GM19438 (cell line): ENCODE data around the gene CDK14.
"Not testable (repeated sequence)": the region's sequence is repeated elsewhere in the genome, so short reads cannot be mapped to it uniquely, and the experiment has no call there.

Source experiments
- ATAC-seq: cut with Tn5 transposase; IDR thresholded peaks from one replicate; pipeline ENCODE4 v1.9.1; 2021; ENCODE audit warnings: low read depth; ENCODE audit not compliant: unreplicated experiment

CDK14 gene

DNA sequence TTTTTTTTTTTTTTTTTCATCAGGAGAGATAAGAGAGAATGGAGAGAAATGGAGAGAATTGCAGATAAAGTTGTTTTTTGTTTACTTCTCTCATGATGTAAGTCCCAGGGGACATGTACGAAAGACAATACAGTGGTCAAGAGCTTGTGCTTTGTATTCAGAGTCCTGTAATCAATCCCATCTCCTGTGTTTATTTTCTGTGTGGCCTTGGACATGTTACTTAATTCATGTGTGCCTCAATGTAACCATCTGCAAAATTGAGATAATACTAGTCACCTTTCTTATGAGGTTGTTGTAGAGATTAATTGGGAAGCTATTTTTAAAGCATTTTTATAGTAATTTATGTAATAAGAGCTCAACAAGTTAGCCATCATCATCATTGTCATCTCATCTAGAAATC is 117.5 kb downstream of the CDK14 start:
- no peak for ATAC-seq

- ATAC-seq = no peak
Measured at GRCh38 chr7:90715067-90715466, 118.9 kb downstream of the CDK14 start.

- ATAC-seq = no peak
Measured at GRCh38 chr7:90717296-90718060, 121.4 kb downstream of the CDK14 start.

DNA sequence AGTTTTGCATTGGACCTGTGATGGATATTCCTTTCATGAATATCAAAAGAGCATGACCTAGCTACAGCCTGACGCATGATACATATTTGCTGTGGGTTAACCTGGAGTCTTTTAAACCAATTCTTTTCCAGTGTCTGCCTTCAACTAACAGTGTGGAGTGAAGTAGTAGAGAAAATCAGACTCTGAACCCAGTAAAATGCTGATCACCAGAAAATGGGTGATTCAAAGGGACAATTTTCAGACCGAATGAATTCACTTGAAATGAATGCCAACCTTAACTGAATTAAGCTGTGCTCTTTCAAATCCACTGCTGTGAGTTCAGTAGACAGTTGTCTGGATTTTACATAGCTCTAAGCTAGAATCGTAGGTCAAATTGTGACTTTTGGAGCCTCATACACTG is 123.0 kb downstream of the CDK14 start:
- ATAC-seq = no peak

- no peak for ATAC-seq
Measured at GRCh38 chr7:90720984-90721760, 125.1 kb downstream of the CDK14 start.

- no peak for ATAC-seq
Measured at GRCh38 chr7:90721869-90722431, 125.8 kb downstream of the CDK14 start.

DNA sequence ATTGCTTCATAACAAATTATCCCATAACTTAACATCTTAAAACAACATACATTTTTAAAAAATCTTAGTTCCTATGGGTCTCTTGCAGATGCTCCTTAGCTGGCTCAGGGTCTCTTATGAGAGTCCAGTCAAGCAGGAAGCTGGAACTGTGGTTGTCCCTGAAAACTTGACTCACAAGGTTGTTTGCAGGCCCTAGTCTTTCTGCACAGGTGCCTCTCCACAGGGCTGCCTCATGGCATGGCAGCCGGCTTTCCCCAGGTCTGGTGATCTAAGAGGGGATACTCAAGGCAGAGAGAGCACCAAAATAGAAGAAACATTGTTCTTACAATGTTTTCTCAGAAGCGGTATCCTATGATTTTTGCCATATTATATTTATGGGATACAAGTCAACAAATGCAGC is 127.1 kb downstream of the CDK14 start:
- no peak for ATAC-seq

GRCh38 chr7:90723866-90724265 is 127.7 kb downstream of the CDK14 start:
- ATAC-seq = no peak

GRCh38 chr7:90726120-90726519 is 130.0 kb downstream of the CDK14 start:
- ATAC-seq = no peak

DNA sequence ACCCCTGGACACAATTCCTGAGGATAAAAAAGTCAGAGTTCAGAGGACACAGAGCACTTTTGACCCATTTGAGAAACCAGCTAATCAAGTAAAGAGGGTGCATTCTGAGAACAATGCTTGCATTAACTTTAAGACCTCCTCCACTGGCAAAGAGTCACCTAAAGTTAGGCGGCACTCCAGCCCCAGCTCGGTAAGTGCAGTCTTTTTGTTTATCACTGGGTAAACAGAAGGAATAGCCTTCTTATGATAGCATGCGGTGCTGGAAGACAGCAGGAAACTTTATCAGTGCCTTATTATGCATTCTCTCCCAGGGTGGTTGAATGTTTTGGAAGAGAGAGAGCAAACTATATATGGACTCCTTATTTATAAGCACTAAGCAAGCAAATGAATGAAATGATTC is 130.5 kb downstream of the CDK14 start:
- ATAC-seq = no peak

GRCh38 chr7:90727412-90727811 is 131.3 kb downstream of the CDK14 start:
- ATAC-seq = no peak

DNA sequence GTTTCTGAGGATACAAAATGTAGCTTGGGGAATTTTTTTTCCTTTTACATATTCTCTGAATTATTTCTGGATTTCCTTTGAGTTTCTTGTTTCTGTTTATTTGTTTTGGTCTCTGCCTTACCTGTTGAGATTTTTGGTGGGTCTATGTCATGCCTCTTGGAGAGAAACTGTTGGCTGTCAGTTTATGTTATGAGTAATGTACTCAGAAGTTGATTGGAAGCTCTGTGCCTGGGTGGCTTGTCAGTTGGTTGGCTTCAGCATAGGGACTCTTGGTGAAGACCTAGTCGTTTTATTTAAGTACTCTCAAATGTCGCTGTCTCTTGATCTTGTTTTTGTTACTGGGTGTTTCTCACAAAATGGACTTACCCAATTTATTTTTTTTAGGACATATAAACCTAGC is 132.4 kb downstream of the CDK14 start:
- ATAC-seq = peak; percentile 61

DNA sequence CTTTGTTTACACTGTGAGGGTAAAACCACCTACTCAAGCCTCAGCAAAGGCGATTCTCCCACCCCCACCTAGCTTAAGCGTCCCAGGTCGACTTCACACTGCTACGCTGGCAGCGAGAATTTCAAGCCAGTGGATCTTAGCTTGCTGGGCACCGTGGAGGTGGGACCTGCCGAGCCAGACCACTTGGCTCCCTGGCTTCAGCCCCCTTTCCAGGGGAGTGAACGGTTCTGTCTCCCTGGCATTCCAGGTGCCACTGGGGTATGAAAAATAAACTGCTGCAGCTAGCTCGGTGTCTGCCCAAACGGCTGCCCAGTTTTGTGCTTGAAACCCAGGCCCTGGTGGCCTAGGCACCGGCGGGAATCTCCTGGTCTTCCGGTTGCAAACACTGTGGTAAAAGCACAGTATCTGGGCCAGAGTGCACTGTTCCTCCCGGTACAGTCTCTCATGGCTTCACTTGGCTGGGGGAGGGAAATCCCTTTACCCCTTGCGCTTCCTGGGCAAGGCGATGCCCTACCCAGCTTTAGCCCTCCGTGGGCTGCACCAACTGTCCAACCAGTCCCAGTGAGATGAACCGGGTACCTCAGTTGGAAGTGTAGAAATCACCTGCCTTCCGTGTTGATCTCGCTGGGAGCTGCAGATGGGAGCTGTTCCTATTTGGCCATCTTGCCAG is 139.6 kb downstream of the CDK14 start:
- not testable (repeated sequence) for ATAC-seq

- ATAC-seq = no peak
Measured at GRCh38 chr7:90736316-90736715, 140.2 kb downstream of the CDK14 start.

DNA sequence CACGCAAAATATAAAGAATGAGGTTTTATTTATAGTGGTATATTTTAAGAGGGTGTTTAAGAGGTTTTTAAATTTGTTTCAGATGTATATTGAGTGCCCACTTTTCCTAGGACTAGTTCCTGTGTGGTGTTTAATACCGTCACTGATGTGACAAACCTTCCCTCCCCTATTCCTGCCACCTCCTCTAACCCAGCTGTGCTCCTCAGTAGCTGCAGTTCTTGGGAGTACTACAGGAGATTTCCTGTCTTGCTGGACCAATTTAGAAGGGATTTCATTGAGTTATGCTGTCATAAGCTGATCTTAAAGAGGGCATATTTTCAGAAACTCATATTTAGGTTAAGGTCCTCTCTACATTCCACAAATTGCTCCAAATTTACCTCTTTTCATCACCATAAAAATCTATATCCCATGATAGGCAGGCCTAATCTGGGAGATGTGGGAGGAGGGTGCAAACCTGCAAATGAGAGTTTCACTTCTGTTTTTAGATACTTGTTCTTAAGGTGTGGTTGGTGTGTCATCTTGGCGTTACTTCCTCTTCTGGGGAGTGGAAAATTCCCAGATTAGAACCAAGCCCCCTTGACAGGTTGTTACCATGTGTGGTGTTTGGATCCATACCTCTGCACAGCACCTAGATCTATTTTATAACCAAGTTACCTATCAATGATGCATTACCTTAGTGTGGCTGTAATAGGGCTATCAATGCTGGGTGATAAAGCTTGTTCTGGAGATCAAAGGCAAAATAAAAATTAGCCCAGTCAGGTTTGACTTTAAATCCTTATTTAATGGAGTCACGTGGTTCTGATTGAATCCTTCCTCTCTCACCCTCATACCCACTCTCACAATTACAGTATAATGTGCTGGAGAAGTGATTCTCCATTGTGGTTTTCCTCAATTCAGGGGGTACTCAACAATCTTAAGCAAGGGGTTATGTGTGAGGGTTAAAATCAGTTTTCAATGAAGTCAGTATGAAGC is 141.1 kb downstream of the CDK14 start:
- peak; percentile 95 for ATAC-seq

DNA sequence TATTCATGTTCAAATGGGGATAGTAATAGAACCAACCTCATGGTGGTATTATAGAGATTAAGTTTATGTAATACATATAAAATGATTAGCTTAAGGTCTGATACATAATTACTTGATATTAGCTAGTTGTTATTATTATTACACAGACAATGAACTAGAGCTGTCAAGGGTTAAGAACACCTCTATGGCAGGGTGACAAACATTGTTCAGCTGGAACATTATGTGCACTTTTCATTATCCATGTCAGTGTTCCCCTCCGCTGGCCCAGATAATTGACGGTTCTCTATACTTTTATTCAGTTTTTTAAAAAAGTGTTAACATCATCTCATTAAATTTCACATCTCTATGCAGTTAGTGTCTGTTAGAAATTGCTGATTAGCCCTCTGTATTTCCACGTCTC is 142.1 kb downstream of the CDK14 start:
- no peak for ATAC-seq

DNA sequence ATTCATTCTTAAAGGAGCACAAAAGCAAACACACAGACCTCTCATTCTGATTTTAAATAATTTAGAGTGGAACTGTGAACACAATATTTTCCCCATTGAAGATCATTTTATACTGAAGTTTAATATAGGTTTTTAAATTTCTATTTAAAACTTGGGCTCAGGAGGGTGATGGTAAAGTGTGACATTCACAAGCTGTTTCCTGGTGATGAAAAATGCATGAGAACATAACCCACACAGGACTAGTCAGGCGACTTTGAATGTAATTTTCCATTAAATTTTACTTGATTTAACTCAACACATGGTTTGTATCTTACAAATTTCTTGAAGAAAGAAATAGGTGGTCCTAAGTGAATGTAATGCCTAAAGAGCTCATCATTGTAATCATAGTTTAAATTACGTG is 143.6 kb downstream of the CDK14 start:
- no peak for ATAC-seq

DNA sequence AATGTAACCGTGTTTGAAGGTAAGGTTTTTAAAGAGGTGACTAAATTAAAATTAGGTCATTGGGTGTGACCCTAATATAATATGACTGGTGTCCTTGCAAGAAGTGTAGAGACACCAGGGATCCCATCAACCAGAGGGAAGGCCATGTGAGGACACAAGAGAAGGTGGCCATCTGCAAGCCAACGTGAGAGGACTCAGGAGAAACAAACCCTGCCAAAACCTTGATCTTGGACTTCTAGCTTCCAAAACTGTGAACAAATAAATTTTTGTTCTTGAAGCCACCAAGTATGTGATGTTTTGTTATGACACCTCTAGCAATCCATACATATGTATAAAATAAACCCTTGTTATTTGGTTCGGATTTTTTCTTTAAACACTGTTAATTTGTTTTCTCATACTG is 144.3 kb downstream of the CDK14 start:
- ATAC-seq = no peak

DNA sequence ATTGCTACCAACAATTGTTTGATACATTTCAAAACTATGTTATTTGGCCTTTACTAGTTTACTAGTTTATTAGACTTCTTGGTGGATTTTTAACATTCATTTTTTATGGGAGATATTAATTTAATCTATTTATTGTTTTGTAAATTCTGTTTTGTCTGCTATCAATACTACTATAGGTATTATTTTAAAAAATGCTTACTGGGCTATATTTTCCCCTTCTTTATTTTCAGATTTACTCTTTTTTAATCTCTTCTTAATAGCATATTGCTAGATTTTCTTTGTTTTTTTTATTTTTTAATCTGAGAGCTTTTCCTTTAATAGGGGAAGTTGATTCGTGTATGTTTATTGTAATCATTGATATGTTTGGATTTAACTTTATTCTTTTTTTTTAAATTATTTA is 147.5 kb downstream of the CDK14 start:
- no peak for ATAC-seq

- no peak for ATAC-seq
Measured at GRCh38 chr7:90747516-90747915, 151.4 kb downstream of the CDK14 start.
